Inferior parietal cortex (tissue), 1 donor: Measurements from ENCODE around the gene DELE1.
A peak's percentile ranks its signal among the peaks of the same experiment; 100 is the strongest.

ENCODE experiments used
- DNase-seq: peaks from one replicate; pipeline ENCODE4 v3.0.0-alpha.2; 2016; ENCODE audit errors: extremely low spot score

Gene DELE1

DNA sequence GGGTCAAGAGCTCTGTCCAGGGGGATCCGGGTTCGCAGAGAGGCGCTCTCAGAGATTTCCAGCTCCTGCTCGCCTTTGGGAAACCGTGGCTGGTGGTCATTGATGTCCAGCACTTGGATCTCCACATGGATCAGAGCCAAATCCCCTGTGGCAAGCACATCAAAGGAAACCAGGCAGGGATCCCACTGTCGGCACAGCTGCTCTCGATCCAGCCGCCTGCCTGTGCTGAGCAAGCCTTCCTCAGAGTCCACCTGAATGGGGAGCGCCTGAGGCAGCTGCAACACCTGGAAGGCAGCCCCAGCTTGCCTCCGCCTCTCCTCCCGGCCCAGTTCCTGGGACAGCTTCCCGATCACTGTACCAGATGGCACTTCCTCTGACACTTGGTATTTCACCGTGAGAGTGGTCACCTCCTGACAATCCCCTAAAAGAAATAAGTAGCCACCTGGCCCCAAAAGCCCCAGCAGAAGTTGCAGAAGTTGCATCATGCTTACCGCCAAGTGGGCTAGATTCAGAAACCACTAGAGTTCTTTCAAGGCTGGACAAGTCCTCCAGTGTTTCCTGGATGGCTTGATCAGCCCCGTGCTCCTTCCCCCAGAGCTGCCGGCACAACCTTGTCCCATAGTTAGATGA, 33.8 kb downstream of the DELE1 start:
- no peak for DNase-seq

DNA sequence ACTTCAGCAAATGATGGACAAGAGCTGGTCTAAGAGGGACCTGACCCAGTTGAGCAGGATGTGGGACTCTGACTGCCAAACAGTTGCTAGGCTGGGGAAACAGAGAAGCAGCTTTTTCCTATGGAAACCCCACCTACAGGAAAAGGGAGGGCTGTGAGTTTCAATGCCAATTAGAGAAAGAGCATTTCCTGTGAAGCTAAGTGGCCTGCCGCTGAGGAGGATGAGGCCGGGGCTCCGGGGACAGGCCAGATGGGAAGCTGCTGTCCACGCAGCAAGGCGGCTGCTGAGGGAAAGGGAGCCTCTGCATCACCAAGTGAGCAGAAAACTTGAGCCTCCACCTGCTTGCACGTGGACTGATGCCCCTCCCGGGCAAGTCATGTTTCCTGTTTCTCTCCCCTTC, 34.4 kb downstream of the DELE1 start, which contains the start of gene PCDH12:
PCDH12 (minus strand) TSS at position 90 of the 400 bp plus-strand sequence. CDS start 351 bp downstream, outside the sequence.
- DNase-seq, result no peak

DNA sequence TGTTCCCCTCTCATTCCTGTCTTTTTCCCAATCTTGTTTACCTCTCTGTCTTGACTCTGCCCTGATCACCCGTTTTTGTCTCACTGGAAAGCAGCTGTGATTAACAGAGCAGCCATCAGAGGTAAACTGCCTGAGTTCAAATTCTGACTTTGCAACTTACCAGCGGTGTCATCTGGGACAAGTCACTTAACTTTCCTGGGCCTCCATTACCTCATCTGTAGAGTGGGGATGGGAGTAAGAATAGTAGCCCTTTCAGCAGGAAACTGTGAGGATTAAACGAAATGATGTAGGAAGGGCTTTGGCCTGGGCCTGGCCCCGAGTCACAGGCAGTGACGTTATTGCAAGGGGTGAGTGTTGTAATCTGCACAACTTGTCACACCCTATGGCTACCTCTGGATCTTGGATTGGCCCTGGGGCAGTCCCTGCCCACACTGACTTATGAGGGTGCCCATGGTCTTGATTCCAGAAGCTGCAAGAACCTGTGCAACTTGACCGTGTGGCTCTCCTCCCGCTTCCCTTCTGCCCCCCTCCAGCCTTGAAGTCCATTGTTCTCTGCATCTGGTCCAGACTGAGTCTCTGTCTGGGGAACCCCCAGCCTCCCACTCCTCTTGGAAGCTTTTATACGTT, 35.0 kb downstream of the DELE1 start:
- DNase-seq, result no peak

DNA sequence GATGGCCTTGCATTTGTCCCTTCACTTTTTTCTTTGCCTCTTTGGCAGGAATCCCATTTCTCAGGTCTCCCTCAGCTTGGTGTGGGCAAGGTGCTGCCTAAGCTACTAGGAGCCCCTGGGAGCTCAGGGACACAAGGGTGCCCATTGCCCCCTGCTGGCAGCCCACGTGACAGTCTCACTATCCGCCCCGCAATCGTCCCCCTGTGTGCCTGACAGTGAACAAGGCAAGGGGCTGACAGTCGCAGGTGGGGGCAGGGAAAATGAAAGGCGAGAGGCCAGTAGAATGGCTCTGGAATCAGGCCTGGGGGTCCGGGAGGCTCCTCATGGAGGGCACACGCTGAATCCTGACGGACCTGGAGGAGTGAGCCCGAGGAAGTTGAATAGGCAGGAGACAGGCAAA, 36.3 kb downstream of the DELE1 start:
- no peak for DNase-seq

DNA sequence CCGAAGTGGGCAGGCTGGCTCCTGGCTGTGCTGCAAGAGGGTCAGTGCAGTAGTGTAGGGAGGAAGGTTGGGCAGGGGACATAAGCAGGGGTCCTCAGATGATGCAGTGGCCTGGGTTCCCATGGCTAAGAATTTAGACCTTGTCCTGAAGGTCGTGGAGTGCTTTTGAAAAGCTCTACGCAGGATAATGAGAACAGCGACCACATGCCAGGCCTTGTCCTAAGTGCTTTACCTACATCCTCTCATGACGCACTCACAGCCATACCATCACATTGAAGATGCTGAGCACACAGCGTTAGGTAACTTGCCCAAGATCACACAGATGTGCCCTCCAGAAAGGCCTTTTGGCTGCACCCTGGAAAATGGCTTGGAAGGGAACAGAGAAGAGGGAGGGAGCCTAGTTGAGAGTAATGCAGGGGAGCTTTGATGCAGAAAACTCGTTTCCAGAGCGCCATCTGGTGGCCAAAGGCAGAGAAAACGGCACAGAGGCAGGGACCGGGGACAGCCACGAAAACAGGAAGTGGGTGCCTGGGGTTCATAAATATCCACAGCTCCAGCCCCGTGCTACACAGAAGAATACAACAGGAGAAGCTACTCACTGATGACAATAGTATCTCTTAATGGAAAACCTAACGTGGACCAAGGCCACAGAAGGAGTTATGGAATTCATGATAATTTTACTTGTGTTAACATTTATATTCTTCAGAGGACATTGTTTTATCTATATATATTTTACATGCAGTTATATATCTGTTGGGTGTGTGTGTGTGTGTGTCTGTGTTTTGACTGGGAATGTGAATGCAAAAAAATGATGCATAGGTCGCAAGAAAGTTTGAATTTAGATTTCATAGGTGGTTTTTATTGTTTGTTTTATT, 37.0 kb downstream of the DELE1 start:
- peak; percentile 99 for DNase-seq

DNA sequence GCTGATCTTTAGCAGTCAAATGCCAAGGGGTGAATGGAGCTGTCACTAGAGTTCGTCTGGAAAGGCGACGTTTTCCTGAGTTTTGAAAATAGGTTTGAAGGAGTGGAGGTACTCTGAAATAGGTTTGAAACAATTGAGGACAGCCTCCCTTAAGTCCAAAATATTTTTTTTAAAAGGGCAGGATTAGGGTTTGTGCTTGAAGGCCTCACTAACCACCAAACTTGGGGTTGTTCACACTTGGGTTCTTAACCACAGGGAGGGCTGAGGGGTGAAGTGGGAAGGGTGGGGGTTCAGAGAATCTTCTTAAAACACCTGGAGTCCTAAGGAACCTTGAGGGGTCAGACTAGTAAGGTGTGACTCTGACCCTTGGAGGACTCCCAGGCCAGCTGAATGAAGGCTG, 37.8 kb downstream of the DELE1 start:
- no peak for DNase-seq

DNA sequence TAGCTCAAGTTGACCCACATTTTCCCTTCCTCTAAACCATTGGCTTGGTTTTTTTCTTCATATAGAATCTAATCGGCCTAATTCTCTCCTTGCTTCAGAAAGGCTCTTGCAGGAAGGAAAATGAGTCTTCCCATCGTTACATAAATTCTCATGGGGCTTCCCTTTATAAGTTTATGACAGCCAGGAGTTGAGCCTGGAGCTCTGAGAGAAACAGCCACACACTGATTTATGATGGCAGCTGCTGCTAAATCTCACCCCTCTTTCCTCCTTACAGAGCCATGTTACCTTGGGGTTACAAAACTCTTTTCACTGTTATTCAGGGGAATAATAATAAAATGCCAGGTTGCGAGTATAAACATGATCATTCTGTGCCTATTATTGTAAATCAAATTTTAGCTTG, 40.0 kb downstream of the DELE1 start:
- DNase-seq, result no peak

DNA sequence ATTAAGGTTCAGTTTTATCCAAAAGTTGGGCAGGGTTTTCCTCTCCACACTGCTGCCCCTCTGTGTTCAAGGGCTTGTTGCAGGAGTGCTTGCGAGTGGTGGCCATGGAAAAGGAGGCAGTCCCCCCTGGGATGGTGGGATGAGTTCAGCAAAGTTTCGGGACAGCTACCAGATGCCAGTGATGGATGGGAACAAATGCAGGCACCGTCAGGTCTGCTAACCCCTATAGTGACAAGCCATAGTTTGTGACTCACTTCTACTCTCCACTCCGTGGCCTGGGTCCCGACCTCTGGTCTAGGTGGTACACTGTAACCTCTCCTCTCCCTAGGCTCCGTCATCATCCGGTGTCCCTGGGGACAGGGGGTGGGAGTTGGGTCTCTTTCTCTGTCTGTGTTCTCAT, 41.4 kb downstream of the DELE1 start:
- DNase-seq, result no peak

DNA sequence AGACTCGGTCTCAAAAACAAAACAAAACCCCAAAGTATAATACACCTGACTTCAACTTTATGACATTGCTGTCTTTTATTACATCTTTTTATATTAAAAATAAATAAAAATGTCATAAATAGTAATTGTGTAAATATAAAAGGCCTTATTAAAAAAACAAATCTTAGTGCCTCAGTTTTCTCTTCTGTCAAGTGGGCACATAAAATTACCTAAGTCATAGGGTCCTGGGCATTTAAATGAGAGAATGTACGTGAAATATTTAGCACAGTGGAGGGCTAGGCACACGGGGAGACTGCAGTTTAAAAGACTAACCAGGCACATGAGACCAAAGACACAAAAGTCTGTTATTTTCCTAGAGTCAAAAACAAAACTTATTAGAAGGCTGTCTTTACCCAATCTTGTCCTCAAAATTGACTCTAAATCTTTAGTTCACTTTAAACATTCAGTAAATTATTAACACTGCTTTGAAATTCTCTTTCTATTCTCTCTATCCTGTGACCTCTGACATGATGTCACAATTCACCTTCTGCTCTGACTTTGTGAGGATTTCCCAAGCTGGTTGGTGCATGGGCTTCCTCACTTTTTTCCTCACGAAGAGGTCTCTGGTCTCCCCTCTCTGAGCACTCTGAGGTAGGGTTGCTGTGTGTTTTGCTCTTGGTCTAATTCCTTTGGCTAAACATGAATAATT, 42.7 kb downstream of the DELE1 start:
- no peak for DNase-seq

DNA sequence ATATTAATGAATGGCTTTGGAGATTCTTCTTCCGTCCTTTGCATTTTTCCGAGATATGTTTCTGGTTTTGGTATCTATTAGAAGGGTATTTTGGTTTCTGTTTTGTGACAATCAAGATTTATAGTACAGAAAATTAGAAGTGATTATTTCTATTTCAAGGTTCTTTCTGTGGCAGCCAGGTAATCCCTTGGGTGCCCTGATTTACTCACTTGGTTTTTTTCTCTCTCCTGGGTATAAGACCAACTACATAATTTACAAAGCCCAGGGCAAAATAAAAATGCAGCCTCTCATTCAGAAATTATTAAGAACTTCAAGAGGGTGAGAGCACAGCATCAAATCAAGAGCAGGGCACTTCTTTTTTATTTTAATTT, 43.3 kb downstream of the DELE1 start:
- DNase-seq, result no peak

DNA sequence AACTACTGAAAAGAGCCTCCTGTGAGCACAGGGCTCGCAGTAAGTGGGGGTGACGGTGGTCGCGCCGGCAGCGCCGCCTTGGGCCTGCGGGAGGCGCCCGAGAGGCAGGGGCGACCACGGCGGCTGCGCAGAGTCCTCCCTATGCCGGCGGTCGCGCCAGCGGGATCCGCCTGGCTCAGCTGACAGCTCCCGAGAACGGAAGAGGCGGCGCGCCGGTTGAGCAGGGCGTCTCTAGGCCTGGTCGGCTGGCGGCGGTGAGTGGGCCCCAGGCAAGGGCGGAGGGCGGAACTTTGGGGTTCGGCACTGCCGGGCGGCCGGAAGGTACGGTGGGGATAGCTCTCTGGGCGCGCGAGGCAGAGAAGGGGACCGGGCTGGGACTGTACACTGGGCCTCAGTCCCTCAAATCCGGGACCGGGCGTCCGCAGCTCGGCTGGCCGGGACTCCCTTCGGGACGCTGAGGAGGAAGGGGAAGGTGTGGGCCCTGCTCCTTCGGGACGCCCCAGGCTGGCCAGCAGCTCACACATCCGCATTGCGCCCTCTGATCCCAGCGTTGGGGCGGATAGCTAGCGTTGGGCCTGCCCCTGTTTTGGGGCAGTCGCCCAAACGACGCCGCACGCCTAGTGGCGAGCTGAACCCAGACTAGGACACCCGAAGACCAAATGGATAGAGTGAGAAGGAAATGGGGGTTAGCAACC, 45.4 kb downstream of the DELE1 start, which contains the start of gene RNF14:
RNF14 (plus strand) TSS at position 192 of the 695 bp plus-strand sequence. CDS start 4,484 bp downstream, outside the sequence.
- peak; percentile 92 for DNase-seq

DNA sequence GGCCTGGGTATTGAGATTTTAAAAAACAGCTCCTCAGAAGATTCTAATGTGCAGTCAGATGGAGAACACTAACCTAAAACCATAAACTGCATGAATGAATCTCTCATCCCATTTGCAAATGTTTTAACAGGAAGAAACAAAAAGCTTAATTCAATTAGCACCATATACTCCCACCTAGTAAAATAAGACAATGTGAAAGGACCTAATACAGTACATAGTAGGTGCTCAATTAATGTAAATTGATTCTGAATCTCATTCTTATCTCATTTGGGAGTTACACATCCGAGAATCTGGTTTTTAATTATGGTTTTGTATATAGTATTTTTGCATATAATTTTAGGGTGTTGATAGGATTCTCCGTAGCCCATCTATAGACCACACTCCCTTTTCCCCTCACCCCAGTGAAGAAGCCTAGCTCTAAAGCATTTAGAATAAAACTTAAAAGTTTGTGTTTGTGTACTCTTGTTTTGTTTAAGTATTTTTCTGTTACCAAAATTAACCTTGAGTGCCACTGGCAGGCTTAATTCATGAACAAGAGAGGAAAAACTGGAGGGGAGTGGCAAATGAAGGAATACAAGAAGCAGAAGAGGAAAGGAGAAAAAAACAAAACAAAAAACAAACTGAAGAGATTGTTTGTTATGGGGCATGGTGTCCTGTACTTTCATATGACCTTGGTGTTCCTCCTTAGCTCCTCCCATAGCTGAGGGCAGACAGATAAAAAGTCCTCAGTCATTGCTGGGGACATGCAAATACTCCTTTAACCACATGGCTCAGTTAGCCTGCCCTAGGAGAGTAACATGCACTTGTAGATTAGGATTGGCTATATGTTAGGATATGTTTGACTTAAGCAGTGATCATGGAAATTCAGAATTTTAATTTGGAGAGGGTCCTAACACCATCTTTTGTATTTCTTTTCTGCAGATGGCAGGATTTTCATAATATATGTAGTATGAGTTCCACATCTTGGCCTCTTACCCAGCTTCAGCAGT, 46.4 kb downstream of the DELE1 start:
- DNase-seq, result peak; percentile 39

DNA sequence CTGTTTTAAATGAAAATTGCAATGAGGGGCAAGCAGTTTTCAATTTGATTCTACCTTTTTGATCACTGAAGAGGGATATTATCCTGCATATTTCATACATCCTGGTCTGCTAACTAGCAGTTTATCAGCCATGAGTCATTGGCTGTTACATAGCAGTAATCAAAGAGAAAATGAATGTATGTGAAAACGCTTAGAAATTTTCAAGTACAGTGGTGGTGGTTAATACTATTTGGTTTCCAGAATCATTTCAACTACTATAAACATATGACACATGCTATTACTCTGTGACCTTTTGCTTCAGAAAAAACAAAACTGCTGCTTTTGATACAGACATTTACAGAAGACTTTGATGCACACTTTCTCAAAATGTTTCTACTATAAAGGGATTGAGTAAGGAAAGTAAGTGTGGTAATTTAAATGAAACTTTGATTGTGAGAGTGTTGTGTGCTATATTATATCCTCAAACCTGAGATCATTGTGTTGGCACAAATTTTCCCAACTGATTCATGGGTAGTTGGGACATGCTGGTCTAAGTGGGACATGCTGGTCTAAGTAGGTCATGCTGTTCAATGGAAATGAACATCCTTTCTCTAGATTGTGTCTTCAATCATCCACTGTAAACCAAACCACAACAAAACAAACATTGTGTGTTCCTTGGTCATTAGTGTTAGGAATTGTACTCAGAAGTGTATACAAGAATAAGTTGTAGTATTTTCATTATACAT, 50.4 kb downstream of the DELE1 start:
- no peak for DNase-seq

DNA sequence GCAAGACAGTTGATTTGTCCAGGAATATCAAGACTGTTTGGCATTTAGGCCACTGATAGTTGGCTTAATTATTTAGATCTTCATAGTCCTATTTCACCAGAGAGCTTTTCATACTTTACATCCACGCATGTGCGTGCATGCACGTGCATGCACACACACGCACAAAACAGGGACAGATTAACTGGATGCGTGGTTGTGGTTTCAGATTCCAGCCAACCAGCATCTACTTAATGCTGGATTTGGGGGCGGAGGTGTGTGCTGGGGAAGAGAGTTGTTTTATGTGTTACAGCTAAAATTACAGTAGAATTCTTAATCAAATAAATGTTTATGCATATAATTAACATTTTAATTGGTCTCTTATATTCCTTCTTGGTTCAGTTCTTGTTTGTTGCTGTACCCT, 52.5 kb downstream of the DELE1 start:
- DNase-seq, result no peak

DNA sequence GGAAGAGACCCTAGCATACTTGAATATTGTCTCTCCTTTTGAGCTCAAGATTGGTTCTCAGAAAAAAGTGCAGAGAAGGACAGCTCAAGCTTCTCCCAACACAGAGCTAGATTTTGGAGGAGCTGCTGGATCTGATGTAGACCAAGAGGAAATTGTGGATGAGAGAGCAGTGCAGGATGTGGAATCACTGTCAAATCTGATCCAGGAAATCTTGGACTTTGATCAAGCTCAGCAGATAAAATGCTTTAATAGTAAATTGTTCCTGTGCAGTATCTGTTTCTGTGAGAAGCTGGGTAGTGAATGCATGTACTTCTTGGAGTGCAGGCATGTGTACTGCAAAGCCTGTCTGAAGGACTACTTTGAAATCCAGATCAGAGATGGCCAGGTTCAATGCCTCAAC, 54.7 kb downstream of the DELE1 start:
- no peak for DNase-seq

DNA sequence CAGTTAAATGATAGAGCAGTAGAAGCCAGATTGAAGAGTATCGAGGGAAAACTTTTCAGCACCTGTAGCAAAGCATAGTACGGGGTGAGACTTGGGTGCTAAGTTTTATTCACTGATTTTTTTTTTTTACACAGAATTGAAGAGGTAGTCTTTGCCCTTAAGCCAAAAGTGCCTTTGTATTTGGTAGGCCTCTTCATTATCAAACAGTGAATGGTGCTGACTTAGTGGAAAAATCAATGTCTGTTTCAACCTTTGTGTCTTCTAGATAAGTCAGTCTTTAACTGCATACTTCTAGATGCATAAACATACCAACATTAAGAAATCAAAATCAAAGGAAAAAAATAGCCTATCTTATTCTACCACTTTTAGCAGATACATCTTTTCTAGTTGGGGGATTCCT, 59.0 kb downstream of the DELE1 start:
- no peak for DNase-seq

DNA sequence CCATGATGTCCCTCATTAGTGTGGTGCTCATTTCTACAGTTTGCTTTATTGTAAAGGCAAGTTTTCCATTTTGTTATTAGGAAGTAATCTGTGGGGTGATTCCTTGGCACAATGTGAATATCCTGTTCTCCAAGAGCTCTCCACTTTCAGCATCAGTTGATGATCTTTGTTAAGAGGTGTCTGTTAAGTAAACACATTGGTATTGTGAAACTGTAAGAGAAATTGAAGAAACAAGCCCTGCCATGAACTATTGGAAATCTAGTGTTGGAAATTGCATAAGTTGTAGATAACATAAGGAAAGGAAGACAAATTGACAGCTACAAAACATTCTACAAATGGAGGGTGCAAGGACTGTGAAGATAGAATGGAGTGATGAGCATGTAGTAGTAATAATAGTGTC, 62.4 kb downstream of the DELE1 start:
- no peak for DNase-seq

DNA sequence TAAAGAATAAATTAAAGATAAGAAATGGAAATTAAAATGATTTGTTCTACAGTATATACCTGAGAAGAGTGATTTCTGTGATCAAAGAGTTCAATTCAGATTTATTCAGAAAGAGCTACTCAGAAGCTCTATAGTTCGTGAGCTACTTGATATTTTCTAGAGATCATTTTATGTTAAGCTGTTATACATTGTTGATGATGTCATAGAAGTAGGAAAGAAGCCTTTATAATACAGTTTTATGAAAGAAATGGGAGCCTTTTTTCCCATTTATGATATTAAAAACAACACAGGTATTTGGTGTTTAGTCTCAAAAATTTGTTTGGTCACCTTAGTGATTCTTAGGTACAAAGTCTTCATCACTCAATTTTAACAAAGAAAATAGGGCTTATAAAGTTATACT, 66.0 kb downstream of the DELE1 start:
- no peak for DNase-seq
